ENCODE results near the gene CLEC10A.
"Not testable (repeated sequence)": the region's sequence is repeated elsewhere in the genome, so short reads cannot be mapped to it uniquely, and the experiment has no call there.

DNA sequence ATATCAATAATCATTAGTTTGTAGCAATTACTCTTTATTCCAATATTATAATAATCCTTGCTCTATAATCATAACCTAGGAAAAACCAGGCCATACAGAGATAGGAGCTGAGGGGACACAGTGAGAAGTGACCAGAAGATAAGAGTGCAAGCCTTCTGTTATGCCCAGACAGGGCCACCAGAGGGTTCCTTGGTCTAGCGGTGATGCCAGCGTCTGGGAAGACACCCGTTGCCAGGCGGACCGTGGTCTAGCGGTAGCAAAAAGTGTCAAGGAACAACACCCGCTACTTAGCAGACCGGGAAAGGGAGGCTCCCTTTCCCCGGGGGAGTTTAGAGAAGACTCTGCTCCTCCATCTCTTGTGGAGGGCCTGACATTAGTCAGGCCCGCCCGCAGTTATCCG is 46.3 kb upstream of the CLEC10A start:
- TF ChIP-seq, protein P1, sequence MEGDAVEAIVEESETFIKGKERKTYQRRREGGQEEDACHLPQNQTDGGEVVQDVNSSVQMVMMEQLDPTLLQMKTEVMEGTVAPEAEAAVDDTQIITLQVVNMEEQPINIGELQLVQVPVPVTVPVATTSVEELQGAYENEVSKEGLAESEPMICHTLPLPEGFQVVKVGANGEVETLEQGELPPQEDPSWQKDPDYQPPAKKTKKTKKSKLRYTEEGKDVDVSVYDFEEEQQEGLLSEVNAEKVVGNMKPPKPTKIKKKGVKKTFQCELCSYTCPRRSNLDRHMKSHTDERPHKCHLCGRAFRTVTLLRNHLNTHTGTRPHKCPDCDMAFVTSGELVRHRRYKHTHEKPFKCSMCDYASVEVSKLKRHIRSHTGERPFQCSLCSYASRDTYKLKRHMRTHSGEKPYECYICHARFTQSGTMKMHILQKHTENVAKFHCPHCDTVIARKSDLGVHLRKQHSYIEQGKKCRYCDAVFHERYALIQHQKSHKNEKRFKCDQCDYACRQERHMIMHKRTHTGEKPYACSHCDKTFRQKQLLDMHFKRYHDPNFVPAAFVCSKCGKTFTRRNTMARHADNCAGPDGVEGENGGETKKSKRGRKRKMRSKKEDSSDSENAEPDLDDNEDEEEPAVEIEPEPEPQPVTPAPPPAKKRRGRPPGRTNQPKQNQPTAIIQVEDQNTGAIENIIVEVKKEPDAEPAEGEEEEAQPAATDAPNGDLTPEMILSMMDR (conservative IDR thresholded peaks at IDR 0.05; ENCODE audit: low read length) = not testable (repeated sequence)
- not testable (repeated sequence) for TF ChIP-seq EZH2phosphoT487 (IDR thresholded peaks at IDR 0.05; ENCODE audit: borderline replicate concordance, low read depth, low read length)

Data from OCI-LY7 (cell line).